Large intestine (tissue), 3 donors: ENCODE measurements around the gene KCNN1. TPM values are rescaled to one million over a fixed set of nuclear protein-coding genes. Genes with fewer than 3 reads are reported as not detected.
"Not testable (repeated sequence)": the region's sequence is repeated elsewhere in the genome, so short reads cannot be mapped to it uniquely, and the experiment has no call there.

Experiments
- DNase-seq, 2 donors: peaks; one replicate each; pipeline versions ENCODE4 v3.0.0 to v3.0.0-alpha.2; 2013
- H3K27ac ChIP-seq: one replicate; pipeline ENCODE4 v1.5.1; 2013; ENCODE audit warnings: low read length
- H3K27me3 ChIP-seq: 2 replicates; pipeline ENCODE4 v1.6.1; 2013; ENCODE audit warnings: low read length; ENCODE audit not compliant: control insufficient read depth, insufficient read depth
- H3K36me3 ChIP-seq: 2 replicates; pipeline ENCODE4 v1.6.1; 2013; ENCODE audit warnings: low read length; ENCODE audit not compliant: control insufficient read depth, insufficient read depth
- H3K4me1 ChIP-seq: one replicate; pipeline ENCODE4 v1.6.1; 2013; ENCODE audit warnings: low read length; ENCODE audit not compliant: control insufficient read depth, insufficient read depth
- H3K4me3 ChIP-seq: one replicate; pipeline ENCODE4 v1.5.1; 2013; ENCODE audit warnings: low read length
- H3K9me3 ChIP-seq: one replicate; pipeline ENCODE4 v1.6.1; 2013; ENCODE audit warnings: mild to moderate bottlenecking, low read depth, low read length, moderate library complexity; ENCODE audit not compliant: control insufficient read depth
- WGBS: methylation state at CpG from one replicate; pipeline ENCODE4 v1.1.5; 2013; ENCODE audit warnings: low lambda C conversion rate; ENCODE audit not compliant: insufficient coverage; 5-methylcytosine and 5-hydroxymethylcytosine counted together
- polyA plus RNA-seq: library from polyadenylated mRNA; unstranded; fragments of 120-200 nt; gene quantifications from one replicate; pipeline ENCODE4 v1.2.1, GENCODE V29; 2013

KCNN1 gene
- polyA plus RNA-seq, 1 donor, result 1.1 TPM

DNA sequence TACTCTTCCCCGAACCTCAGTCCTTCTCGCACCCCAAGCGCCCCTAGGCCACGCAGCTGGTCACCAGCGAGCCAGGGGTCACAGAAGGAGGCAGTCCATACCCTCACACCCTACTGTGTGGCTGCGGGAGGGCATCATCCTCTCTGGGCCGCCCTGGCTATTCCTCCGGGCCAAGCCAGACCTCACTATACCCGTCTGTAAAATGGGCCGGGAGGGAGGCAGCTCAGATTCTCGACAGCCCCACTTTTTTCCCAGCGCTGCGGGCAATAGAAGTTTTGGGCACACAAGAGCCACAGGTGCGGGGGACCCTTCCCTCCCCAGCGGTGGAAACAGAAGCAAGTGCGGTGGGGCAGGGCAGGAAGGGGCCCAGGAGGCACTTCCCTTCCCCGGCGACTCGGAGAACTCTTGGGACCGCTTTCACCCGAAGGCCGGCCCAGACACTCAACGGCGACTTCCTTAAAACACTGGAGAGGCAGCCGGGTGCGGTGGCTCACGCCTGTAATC is 35.5 kb downstream of the KCNN1 start:
- WGBS, result no CpG with 5 or more reads among the region's 27 CpGs
- H3K4me3 ChIP-seq, result no peak overlapping the region
- H3K4me1 ChIP-seq, result peaks cover 6% of the 10 kb centered on the region
- H3K9me3 ChIP-seq, result peaks cover 5% of the 10 kb centered on the region
- H3K36me3 ChIP-seq, result no peaks in the 10 kb centered on the region
- DNase-seq, result no peak
- H3K27ac ChIP-seq, result no peak overlapping the region
- peaks cover 8% of the 10 kb centered on the region for H3K27me3 ChIP-seq

DNA sequence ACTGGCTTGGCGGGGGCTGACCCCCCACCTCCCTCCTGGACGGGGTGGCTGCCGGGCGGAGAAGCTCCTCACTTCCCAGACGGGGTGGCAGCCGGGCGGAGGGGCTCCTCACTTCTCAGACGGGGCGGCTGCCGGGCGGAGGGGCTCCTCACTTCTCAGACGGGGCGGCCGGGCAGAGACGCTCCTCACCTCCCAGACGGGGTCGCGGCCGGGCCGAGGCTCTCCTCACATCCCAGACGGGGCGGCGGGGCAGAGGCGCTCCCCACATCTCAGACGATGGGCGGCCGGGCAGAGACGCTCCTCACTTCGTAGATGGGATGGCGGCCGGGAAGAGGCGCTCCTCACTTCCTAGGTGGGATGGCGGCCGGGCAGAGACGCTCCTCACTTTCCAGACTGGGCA is 38.8 kb downstream of the KCNN1 start:
- H3K27ac ChIP-seq, H3K27me3 ChIP-seq: not testable (repeated sequence)
- no CpG with 5 or more reads among the region's 35 CpGs for WGBS

DNA sequence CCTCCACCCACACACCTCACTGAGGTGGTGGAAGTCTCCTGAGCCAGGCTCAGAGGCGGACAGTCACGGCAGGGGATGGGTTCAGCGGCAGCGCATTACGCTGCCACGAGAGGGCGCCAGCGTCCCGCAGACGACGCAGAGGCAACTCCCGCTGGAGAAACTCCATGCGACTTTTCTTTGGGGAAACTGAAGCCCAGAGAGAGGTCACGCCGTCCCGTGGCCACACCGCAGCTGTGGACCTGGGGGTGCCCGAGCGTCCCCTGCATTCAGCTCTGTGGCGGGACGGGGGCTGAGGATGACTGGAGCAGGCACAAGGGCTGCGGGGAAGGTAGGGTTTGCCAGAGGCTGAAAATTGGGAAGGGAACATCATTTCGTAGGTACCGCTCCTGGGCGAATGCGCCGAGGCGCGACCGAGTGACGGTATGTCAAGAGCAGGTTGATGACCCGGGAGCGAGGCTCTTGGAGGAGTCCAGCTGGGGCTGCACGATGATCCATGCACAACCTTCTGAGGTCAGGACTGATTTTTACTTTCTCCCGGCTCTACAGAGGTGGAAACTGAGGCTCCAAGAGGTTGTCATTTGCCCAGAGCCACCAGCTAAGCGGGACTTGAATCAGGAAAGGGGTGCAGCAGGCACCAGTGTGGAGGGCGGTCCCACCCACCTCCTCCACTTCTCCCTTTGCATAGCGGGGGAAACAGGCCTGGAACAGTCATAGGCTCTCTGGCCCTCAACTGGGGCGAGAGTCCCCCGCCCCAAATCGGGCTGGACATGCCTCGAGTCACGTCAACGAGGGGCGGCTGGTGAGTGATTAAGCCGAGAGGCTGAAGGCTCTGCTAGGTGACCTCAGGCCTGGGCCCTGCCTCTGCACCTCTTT is 40.4 kb downstream of the KCNN1 start:
- Histone ChIP-seq H3K36me3 (peaks cover 9% of the 10 kb centered on the region), H3K27ac (peak overlapping the region; percentile 34), H3K27me3 (no peaks in the 10 kb centered on the region), H3K9me3 (peaks cover 5% of the 10 kb centered on the region), H3K4me1 (peaks cover 7% of the 10 kb centered on the region), H3K4me3 (peak overlapping the region; percentile 55)
- no CpG with 5 or more reads among the region's 46 CpGs for WGBS
- peak; percentile 70 to 82 for DNase-seq

More for the DNA sequence above, 38.8 kb downstream of the KCNN1 start:
- H3K4me1 ChIP-seq, H3K36me3 ChIP-seq, H3K4me3 ChIP-seq, H3K9me3 ChIP-seq, DNase-seq: not testable (repeated sequence)

DNA sequence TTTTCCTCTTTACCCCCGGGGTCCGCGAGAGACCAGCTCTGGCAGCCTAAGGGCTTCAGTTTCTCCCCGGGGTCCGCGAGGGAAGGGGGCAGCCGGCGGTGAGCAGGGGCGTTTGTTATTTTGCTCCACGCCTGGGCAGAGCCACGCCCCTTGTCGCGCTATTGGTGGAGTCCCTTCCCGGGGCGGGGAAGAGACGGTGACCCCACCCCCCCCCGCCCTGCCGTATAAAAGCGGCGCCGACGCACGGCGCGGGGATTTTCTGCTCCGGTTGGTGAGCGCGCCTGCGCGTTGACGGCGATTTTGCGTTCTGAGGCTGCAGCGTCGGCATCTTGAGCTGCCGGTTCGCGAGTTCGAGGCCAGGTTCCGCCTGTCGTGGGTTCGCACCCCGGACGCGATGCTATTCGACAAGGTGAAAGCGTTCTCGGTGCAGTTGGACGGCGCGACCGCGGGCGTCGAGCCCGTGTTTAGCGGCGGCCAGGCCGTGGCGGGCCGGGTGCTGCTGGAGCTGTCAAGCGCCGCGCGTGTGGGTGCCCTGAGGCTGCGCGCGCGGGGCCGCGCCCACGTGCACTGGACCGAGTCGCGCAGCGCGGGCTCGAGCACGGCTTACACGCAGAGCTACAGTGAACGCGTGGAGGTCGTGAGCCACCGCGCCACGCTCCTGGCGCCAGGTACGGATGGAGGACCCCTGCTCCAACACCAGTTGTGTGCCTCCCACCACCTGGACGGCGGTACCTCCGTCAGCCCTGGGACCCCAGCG is 41.2 kb downstream of the KCNN1 start, which contains the start of gene ARRDC2:
Gene ARRDC2, plus strand, starts transcription at position 254 of the 757 bp plus-strand sequence. Its CDS starts 141 bp downstream, at position 395.
- DNase-seq, result peak; percentile 89 to 91
- Histone ChIP-seq H3K4me3 (peak within 1 kb of the TSS; percentile 55), H3K4me1 (peaks cover 7% of the 10 kb centered on the region), H3K36me3 (peaks cover 11% of the 10 kb centered on the region), H3K27me3 (no peaks in the 10 kb centered on the region), H3K27ac (peak within 1 kb of the TSS; percentile 34), H3K9me3 (peaks cover 5% of the 10 kb centered on the region)
- no CpG with 5 or more reads among the region's 92 CpGs for WGBS

DNA sequence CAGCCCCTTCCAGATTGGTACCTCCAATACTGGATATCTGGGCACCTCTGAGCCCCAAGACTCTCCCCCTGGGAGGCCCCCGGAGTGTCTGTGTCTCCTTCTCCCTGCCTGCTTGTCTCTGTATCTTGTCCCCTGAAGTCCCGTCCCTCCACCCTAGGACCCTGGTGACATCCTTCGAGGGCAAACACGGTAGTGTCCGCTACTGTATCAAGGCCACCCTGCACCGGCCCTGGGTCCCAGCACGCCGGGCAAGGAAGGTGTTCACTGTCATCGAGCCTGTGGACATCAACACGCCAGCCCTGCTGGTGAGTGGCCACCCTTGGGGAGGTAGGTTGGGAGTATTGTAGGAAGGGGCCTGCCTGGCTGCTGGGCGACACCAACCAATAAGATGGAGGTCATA is 41.9 kb downstream of the KCNN1 start:
- Histone ChIP-seq H3K4me1 (peaks cover 13% of the 10 kb centered on the region), H3K36me3 (peaks cover 15% of the 10 kb centered on the region), H3K4me3 (no peak overlapping the region), H3K27ac (no peak overlapping the region), H3K9me3 (peaks cover 5% of the 10 kb centered on the region), H3K27me3 (no peaks in the 10 kb centered on the region)
- no CpG with 5 or more reads among the region's 11 CpGs for WGBS
- no peak for DNase-seq

DNA sequence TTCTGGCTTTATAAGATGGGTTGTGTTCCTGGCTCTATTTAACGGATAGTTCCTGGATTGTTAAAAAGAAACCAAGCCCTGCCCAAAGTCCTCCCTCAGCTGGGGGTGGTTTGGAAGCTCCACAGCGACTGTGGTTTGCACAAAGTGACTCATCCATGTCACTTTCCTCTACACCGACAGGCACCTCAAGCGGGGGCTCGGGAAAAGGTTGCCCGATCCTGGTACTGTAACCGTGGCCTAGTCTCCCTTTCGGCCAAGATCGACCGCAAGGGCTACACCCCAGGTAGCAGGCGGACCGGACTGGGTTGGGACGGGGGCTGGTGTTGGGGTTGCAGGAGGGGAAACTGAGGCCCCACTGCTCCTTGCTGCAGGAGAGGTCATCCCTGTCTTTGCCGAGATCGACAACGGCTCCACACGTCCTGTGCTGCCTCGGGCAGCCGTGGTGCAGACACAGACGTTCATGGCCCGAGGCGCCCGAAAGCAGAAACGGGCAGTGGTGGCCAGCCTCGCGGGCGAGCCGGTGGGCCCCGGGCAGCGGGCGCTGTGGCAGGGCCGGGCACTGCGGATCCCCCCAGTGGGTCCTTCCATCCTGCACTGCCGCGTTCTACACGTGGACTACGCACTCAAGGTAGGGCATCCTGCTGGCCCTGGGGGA is 42.6 kb downstream of the KCNN1 start:
- peaks cover 5% of the 10 kb centered on the region for H3K9me3 ChIP-seq
- H3K4me3 ChIP-seq, result no peak overlapping the region
- WGBS, result no CpG with 5 or more reads among the region's 37 CpGs
- H3K36me3 ChIP-seq, result peaks cover 15% of the 10 kb centered on the region
- no peaks in the 10 kb centered on the region for H3K27me3 ChIP-seq
- H3K27ac ChIP-seq, result no peak overlapping the region
- H3K4me1 ChIP-seq, result peaks cover 16% of the 10 kb centered on the region
- DNase-seq, result no peak

DNA sequence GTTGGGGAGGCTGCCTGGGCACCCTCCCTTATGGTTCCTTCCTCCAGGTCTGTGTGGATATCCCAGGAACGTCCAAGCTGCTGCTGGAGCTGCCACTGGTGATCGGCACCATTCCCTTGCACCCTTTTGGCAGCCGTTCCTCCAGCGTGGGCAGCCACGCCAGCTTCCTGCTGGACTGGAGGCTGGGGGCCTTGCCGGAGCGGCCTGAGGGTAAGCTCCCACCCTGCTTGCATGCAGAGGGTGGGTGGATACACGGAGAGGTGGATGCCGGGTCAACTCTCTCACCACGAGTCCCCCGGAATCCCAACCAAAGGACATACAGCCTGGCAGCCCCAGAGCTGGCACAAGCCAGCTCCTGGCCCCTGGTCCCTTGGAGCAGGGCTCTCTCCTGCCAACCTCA is 43.2 kb downstream of the KCNN1 start:
- no peak for DNase-seq
- Histone ChIP-seq H3K27ac (no peak overlapping the region), H3K4me3 (no peak overlapping the region), H3K36me3 (peaks cover 15% of the 10 kb centered on the region), H3K27me3 (no peaks in the 10 kb centered on the region), H3K9me3 (peaks cover 5% of the 10 kb centered on the region), H3K4me1 (peaks cover 16% of the 10 kb centered on the region)
- no CpG with 5 or more reads among the region's 11 CpGs for WGBS

DNA sequence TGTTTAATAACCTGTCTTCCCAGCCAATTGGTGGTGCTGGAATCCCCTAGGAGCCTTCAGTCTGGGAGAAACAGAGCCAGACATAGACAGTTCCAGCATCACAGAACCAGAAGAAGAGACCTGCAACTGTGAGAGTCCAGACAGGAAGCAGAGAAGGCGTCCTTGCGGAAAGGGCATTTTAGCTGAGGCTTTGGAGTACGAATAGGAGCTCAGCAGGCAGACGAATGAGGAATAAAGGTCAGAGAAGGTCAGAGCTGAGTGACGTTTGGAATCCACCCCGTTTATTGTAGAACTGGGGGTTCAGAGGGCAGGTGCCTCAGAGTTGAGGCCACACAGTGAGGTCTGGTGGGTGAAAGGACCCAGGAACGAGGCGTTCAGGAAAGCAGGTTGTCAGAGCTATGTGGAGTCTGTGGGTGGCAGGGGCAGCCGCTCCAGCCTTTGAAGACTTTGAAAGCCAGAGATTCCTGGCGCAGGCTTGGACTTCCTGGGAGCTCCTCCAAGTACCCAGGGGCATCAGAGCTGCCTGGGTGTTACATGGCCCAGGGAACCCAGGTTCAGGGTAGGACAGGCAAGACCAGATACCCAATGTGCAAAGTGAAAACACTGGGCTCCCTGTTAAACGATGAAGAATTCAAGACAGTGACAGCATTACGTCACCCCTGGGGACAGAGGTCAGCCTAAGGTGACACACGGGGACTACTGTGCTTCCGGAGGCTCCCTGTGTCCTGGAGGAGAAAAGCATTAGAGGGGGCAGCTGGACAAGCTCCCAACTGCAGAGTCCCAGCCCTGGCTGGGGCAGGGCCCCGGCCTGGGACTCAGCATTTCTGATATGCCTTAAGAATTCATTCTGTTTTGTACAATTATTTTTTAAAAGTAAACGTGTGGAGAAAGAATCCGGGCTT is 46.6 kb downstream of the KCNN1 start:
- Histone ChIP-seq H3K36me3 (peaks cover 15% of the 10 kb centered on the region), H3K27me3 (no peaks in the 10 kb centered on the region), H3K4me1 (peaks cover 8% of the 10 kb centered on the region), H3K27ac (no peak overlapping the region), H3K9me3 (no peaks in the 10 kb centered on the region), H3K4me3 (no peak overlapping the region)
- peak; percentile 63 to 82 for DNase-seq
- 100% methylated on average over 2 of the region's 17 CpGs for whole genome bisulfite sequencing

DNA sequence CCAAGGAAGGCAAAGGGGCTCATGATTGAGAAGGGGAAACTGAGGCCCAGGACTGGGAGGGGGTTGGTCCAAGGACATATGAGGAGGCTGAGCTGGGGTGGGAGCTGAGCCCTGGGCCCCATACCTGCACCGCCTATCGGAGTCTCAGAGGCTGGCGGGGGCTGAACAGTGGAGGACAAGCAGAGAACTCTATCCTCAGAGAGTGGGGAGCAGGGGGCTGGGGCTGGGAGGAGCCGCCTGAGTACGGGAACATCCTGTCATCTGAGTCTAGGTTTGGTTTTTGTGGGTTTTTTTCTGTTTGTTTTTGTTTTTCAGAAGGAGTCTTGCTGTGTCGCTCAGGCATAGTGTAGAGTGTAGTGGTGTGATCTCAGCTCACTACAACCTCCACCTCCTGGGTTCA is 47.3 kb downstream of the KCNN1 start:
- Histone ChIP-seq H3K9me3 (no peaks in the 10 kb centered on the region), H3K36me3 (peaks cover 15% of the 10 kb centered on the region), H3K27me3 (no peaks in the 10 kb centered on the region), H3K27ac (no peak overlapping the region), H3K4me3 (no peak overlapping the region), H3K4me1 (peaks cover 8% of the 10 kb centered on the region)
- DNase-seq, result no peak
- WGBS, result no CpG with 5 or more reads among the region's 6 CpGs
